RWPE1 (cell line): ENCODE measurements around the gene PRXL2B.

ENCODE experiments used
- CTCF ChIA-PET: fragments of 350-600 bp; sonication (Branson Sonifier 250); formaldehyde crosslinking; extraction: SDS; loops from one replicate; lab custom pipeline; 2021; lab: Yijun Ruan, JAX
- POLR2A ChIA-PET: fragments of 400-600 bp; formaldehyde crosslinking; extraction: SDS; loops from one replicate; lab custom pipeline; 2020; ENCODE audit warnings: antibody characterized with exemption; ENCODE audit not compliant: low non-redundant PET; lab: Yijun Ruan, JAX
- DNase-seq: peaks from one replicate; pipeline ENCODE4 v3.0.0; 2012; ENCODE audit warnings: low spot score
- H3K27ac ChIP-seq: fragments of 450-650 bp; 2 replicates; pipeline ENCODE4 v1.5.1; 2017
- CTCF ChIP-seq: fragments of 450-650 bp; conservative IDR thresholded peaks from 2 replicates; pipeline ENCODE4 v1.5.1; 2017; ENCODE audit warnings: low read depth, mild to moderate bottlenecking

PRXL2B gene

GRCh38 chr1:2586154-2587070 is at the start of gene PRXL2B:
TSS of gene PRXL2B (plus strand) at chr1:2586777. CDS start at chr1:2586886, 109 bp downstream.
- TF ChIP-seq CTCF, result no peak
- peak within 1 kb of the TSS; percentile 87 for H3K27ac ChIP-seq

GRCh38 chr1:2537784-2538115 is 48.8 kb upstream of the PRXL2B start:
- no peak for DNase-seq
- TF ChIP-seq CTCF, result no peak
- ChIA-PET CTCF (interaction anchor here (0.7 kb wide), 1 partner anchor 472 kb away, joined by 3 read pairs; no protein-coding TSS in a partner anchor), POLR2A (no interaction called here)
- peak overlapping the region; percentile 93 for H3K27ac ChIP-seq

More at GRCh38 chr1:2586154-2587070, at the start of gene PRXL2B:
- DNase-seq, result peak; percentile 99
- CTCF ChIA-PET, result interaction anchor here (0.6 to 0.9 kb wide), 3 partner anchors 31 to 1138 kb away, joined by 3 to 5 read pairs (median 3); partner anchors contain the start of gene TNFRSF14
- POLR2A ChIA-PET, result interaction anchor here (0.9 to 1.5 kb wide), 3 partner anchors 21 to 30 kb away, joined by 3 to 4 read pairs (median 4); partner anchors contain the start of gene TNFRSF14

- TF ChIP-seq CTCF, result no peak
- H3K27ac ChIP-seq, result no peak overlapping the region
- ChIA-PET POLR2A (no interaction called here), CTCF (no interaction called here)
- DNase-seq, result no peak
Measured at GRCh38 chr1:2538376-2538775, 48.2 kb upstream of the PRXL2B start.

- no peak for DNase-seq
- no peak for TF ChIP-seq CTCF
Measured at GRCh38 chr1:2538872-2539271, 47.7 kb upstream of the PRXL2B start.

GRCh38 chr1:2539312-2539907 is 47.2 kb upstream of the PRXL2B start:
- TF ChIP-seq CTCF, result no peak; the same call in 1 of the 2 replicates
- ChIA-PET POLR2A (no interaction called here), CTCF (interaction anchor here (0.5 kb wide), 1 partner anchor 551 kb away, joined by 3 read pairs; no protein-coding TSS in a partner anchor)
- no peak overlapping the region for H3K27ac ChIP-seq
- DNase-seq, result no peak

More at GRCh38 chr1:2538872-2539271, 47.7 kb upstream of the PRXL2B start:
- ChIA-PET CTCF (no interaction called here), POLR2A (no interaction called here)
- H3K27ac ChIP-seq, result no peak overlapping the region

- H3K27ac ChIP-seq, result peak overlapping the region; percentile 83
- POLR2A ChIA-PET, result interaction anchor here (0.6 kb wide), 1 partner anchor 51 kb away, joined by 3 read pairs; no protein-coding TSS in a partner anchor
Measured at GRCh38 chr1:2540816-2541492, 45.6 kb upstream of the PRXL2B start.

More at GRCh38 chr1:2540816-2541492, 45.6 kb upstream of the PRXL2B start:
- TF ChIP-seq CTCF, result no peak
- DNase-seq, result no peak
- CTCF ChIA-PET, result no interaction called here
